WTC11 (cell line): ENCODE data around the gene NRIP2. TPM values are rescaled to one million over a fixed set of nuclear protein-coding genes. Genes with fewer than 3 reads are reported as not detected.
A peak's percentile ranks its signal among the peaks of the same experiment; 100 is the strongest.

Source experiments
- ATAC-seq: fragments of 200-7000 bp; cut with Tn5 transposase; 2 replicates; pipeline ENCODE4 v1.10.0; 2021; ENCODE audit warnings: mild to moderate bottlenecking, moderate library complexity
- CTCF ChIA-PET: fragments of 300-600 bp; sonication (Branson Sonifier 250); formaldehyde crosslinking; loops from one replicate; lab custom pipeline; 2021; ENCODE audit warnings: antibody characterized with exemption; lab: Charles Lee
- POLR2A ChIA-PET: fragments of 350-600 bp; sonication (Branson Sonifier 250); formaldehyde crosslinking; loops from one replicate; lab custom pipeline; 2021; ENCODE audit warnings: antibody characterized with exemption; lab: Charles Lee
- DNase-seq: peaks from one replicate; pipeline ENCODE4 v3.0.0; 2021; ENCODE audit warnings: low spot score
- H3K27ac Mint-ChIP-seq: 2 replicates; pipeline ENCODE4 v1.8.0; 2021; ENCODE audit warnings: mixed read lengths
- H3K27me3 Mint-ChIP-seq: 2 replicates; pipeline ENCODE4 v1.8.0; 2021; ENCODE audit warnings: low read depth, mild to moderate bottlenecking, moderate library complexity, mixed read lengths
- H3K36me3 Mint-ChIP-seq: 2 replicates; pipeline ENCODE4 v1.8.0; 2021; ENCODE audit warnings: mixed read lengths
- H3K4me1 Mint-ChIP-seq: 2 replicates; pipeline ENCODE4 v1.8.0; 2022; ENCODE audit warnings: mixed read lengths
- H3K4me3 Mint-ChIP-seq: 2 replicates; pipeline ENCODE4 v1.8.0; 2021; ENCODE audit warnings: mild to moderate bottlenecking, moderate library complexity, mixed read lengths
- H3K9me3 Mint-ChIP-seq: 2 replicates; pipeline ENCODE4 v1.8.0; 2021; ENCODE audit warnings: mixed read lengths
- ATF2 ChIP-seq: sonication (generic); formaldehyde crosslinking; IDR thresholded peaks from 2 replicates; pipeline ENCODE4 v1.8.1; 2022; ENCODE audit warnings: low read depth, missing genetic modification reagents, borderline replicate concordance
- ESRRA ChIP-seq: sonication (generic); formaldehyde crosslinking; IDR thresholded peaks from 2 replicates; pipeline ENCODE4 v1.8.1; 2022; ENCODE audit warnings: mild to moderate bottlenecking, missing genetic modification reagents, borderline replicate concordance
- FOXP1 ChIP-seq: sonication (generic); formaldehyde crosslinking; IDR thresholded peaks from 2 replicates; pipeline ENCODE4 v1.8.0; 2022; ENCODE audit warnings: missing genetic modification reagents, mild to moderate bottlenecking, moderate library complexity, borderline replicate concordance
- HMGA2 ChIP-seq: fragments of 250-450 bp; sonication (Bioruptor Pico); IDR thresholded peaks from 2 replicates; pipeline ENCODE4 v1.4.0; 2021; ENCODE audit warnings: mild to moderate bottlenecking, moderate library complexity
- HMGXB4 ChIP-seq: sonication (generic); formaldehyde crosslinking; IDR thresholded peaks from 2 replicates; pipeline ENCODE4 v1.8.1; 2023; ENCODE audit warnings: mild to moderate bottlenecking, moderate library complexity, missing genetic modification reagents
- IRF1 ChIP-seq: sonication (generic); formaldehyde crosslinking; IDR thresholded peaks from 2 replicates; pipeline ENCODE4 v1.8.0; 2023; ENCODE audit warnings: missing genetic modification reagents
- MLX ChIP-seq: sonication (generic); formaldehyde crosslinking; IDR thresholded peaks from 2 replicates; pipeline ENCODE4 v1.8.1; 2023; ENCODE audit warnings: mild to moderate bottlenecking, missing genetic modification reagents, moderate library complexity
- PRRX2 ChIP-seq: fragments of 250-450 bp; sonication (Bioruptor Pico); IDR thresholded peaks from 2 replicates; pipeline ENCODE4 v1.8.0; 2021; ENCODE audit warnings: mild to moderate bottlenecking
- RELA ChIP-seq: sonication (generic); formaldehyde crosslinking; IDR thresholded peaks from 2 replicates; pipeline ENCODE4 v1.8.1; 2022; ENCODE audit warnings: missing genetic modification reagents, mild to moderate bottlenecking, borderline replicate concordance
- USF1 ChIP-seq: sonication (generic); formaldehyde crosslinking; IDR thresholded peaks from 2 replicates; pipeline ENCODE4 v1.8.0; 2022; ENCODE audit warnings: mild to moderate bottlenecking, missing genetic modification reagents
- ZNF121 ChIP-seq: sonication (generic); formaldehyde crosslinking; IDR thresholded peaks from 2 replicates; pipeline ENCODE4 v1.8.0; 2023; ENCODE audit warnings: missing genetic modification reagents
- ZNF219 ChIP-seq: sonication (generic); formaldehyde crosslinking; IDR thresholded peaks from 2 replicates; pipeline ENCODE4 v1.8.0; 2023; ENCODE audit warnings: missing genetic modification reagents, mild to moderate bottlenecking, borderline replicate concordance
- ZNF396 ChIP-seq: fragments of 250-450 bp; sonication (Bioruptor Pico); IDR thresholded peaks from 2 replicates; pipeline ENCODE4 v1.8.0; 2021; ENCODE audit warnings: mild to moderate bottlenecking, moderate library complexity, borderline replicate concordance
- ZNF416 ChIP-seq: fragments of 250-450 bp; sonication (Bioruptor Pico); IDR thresholded peaks from 2 replicates; pipeline ENCODE4 v1.9.0; 2021; ENCODE audit warnings: mild to moderate bottlenecking, inconsistent platforms
- ZNF512 ChIP-seq: sonication (generic); formaldehyde crosslinking; IDR thresholded peaks from 2 replicates; pipeline ENCODE4 v1.8.1; 2022; ENCODE audit warnings: missing genetic modification reagents, borderline replicate concordance
- total RNA-seq: library from RNA; stranded (reverse); gene quantifications from 3 replicates; pipeline ENCODE4 v1.2.3, GENCODE V29; 2021
- TF ChIP-seq, protein P1 (sequence below): fragments of 200-600 bp; IDR thresholded peaks from 2 replicates; pipeline ENCODE4 v1.8.0; 2022; ENCODE audit warnings: antibody characterized with exemption
- TF ChIP-seq, protein P2 (sequence below): sonication (generic); formaldehyde crosslinking; IDR thresholded peaks from 2 replicates; pipeline ENCODE4 v1.8.0; 2022; ENCODE audit warnings: missing genetic modification reagents

Gene NRIP2
- total RNA-seq, 1 experiment from 2014 or later, result not detected

GRCh38 chr12:2855546-2855945 lies 20.7 kb upstream of the NRIP2 start (continued):
- TF ChIP-seq USF1 (no peak), HMGXB4 (no peak), RELA (CRISPR knock-in tag) (no peak), IRF1 (no peak), ESRRA (no peak), ZNF219 (CRISPR knock-in tag) (no peak), PRRX2 (CRISPR knock-in tag) (no peak), FOXP1 (no peak), HMGA2 (no peak)

DNA sequence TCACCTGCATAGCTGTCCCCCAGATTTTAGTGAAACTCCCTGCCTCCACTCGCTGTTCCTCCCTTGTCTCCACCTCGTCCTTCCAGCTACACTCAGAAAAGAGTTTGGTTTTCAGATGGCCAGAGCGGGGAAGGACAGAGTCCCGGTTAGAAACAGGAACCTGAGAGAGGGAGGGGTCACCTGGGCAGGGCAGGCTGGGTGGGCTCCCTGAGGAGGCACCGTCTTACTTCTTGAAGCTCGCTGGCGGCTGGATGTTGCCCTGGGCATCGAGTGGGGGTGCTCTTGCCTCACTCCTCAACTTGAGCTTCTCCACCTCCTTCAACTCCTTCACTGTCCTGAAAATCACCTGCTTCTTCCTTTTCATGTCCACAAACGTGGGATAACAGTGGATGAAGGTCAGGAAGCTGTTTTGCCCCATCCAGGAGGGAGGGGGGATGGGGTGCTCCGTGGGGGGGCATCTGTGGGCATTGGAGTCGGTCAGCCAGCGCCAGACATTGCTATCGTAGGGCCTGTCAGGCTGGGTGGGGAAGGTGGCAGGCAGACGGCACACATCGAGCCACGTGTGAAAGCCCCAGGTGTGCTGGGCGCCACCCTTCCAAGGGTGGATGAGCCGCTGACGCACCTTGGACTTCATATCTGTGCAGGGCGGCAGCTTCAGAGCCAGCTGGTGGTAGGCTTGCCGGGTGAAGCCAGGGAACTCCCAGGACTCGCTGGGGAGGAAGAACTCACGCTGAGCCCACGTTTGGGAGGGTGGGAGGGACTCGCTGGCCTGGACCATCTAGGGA lies 20.0 kb upstream of the NRIP2 start:
- H3K27ac Mint-ChIP-seq, result no peak overlapping the region
- no peak for DNase-seq
- ATAC-seq, result no peak
- POLR2A ChIA-PET, result no interaction called here
- H3K4me3 Mint-ChIP-seq, result no peak overlapping the region
- H3K36me3 Mint-ChIP-seq, result peaks cover 15% of the 10 kb centered on the region
- CTCF ChIA-PET, result interaction anchor here (0.7 to 3.4 kb wide), 18 partner anchors 9 to 221 kb away, joined by 3 to 50 read pairs (median 7); partner anchors contain the start of genes FOXM1, ITFG2 and RHNO1
- TF ChIP-seq MLX (CRISPR knock-in tag), result no peak
- no peak for TF ChIP-seq ZNF512 (CRISPR knock-in tag)
- TF ChIP-seq ZNF121 (CRISPR knock-in tag), result no peak
- H3K9me3 Mint-ChIP-seq, result no peaks in the 10 kb centered on the region
- H3K27me3 Mint-ChIP-seq, result no peaks in the 10 kb centered on the region; the same call in 1 of the 2 replicates
- H3K4me1 Mint-ChIP-seq, result peaks cover 3% of the 10 kb centered on the region; the same call in 1 of the 2 replicates

- TF ChIP-seq, protein P1, sequence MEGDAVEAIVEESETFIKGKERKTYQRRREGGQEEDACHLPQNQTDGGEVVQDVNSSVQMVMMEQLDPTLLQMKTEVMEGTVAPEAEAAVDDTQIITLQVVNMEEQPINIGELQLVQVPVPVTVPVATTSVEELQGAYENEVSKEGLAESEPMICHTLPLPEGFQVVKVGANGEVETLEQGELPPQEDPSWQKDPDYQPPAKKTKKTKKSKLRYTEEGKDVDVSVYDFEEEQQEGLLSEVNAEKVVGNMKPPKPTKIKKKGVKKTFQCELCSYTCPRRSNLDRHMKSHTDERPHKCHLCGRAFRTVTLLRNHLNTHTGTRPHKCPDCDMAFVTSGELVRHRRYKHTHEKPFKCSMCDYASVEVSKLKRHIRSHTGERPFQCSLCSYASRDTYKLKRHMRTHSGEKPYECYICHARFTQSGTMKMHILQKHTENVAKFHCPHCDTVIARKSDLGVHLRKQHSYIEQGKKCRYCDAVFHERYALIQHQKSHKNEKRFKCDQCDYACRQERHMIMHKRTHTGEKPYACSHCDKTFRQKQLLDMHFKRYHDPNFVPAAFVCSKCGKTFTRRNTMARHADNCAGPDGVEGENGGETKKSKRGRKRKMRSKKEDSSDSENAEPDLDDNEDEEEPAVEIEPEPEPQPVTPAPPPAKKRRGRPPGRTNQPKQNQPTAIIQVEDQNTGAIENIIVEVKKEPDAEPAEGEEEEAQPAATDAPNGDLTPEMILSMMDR, result peak; percentile 88
- no peak for TF ChIP-seq ZNF396 (CRISPR knock-in tag)
- TF ChIP-seq ATF2 (CRISPR knock-in tag), result no peak
- TF ChIP-seq ZNF416 (CRISPR knock-in tag), result no peak
- TF ChIP-seq, protein P2, sequence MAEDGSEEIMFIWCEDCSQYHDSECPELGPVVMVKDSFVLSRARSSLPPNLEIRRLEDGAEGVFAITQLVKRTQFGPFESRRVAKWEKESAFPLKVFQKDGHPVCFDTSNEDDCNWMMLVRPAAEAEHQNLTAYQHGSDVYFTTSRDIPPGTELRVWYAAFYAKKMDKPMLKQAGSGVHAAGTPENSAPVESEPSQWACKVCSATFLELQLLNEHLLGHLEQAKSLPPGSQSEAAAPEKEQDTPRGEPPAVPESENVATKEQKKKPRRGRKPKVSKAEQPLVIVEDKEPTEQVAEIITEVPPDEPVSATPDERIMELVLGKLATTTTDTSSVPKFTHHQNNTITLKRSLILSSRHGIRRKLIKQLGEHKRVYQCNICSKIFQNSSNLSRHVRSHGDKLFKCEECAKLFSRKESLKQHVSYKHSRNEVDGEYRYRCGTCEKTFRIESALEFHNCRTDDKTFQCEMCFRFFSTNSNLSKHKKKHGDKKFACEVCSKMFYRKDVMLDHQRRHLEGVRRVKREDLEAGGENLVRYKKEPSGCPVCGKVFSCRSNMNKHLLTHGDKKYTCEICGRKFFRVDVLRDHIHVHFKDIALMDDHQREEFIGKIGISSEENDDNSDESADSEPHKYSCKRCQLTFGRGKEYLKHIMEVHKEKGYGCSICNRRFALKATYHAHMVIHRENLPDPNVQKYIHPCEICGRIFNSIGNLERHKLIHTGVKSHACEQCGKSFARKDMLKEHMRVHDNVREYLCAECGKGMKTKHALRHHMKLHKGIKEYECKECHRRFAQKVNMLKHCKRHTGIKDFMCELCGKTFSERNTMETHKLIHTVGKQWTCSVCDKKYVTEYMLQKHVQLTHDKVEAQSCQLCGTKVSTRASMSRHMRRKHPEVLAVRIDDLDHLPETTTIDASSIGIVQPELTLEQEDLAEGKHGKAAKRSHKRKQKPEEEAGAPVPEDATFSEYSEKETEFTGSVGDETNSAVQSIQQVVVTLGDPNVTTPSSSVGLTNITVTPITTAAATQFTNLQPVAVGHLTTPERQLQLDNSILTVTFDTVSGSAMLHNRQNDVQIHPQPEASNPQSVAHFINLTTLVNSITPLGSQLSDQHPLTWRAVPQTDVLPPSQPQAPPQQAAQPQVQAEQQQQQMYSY (CRISPR knock-in tag), result 0 out of 2 replicates have a peak, but pooled peaks have one; percentile 27
- H3K4me1 Mint-ChIP-seq, result peaks cover 3% of the 10 kb centered on the region; the same call in 1 of the 2 replicates
- DNase-seq, result peak; percentile 95
- no peak overlapping the region for H3K27ac Mint-ChIP-seq
- H3K27me3 Mint-ChIP-seq, result no peaks in the 10 kb centered on the region; the same call in 1 of the 2 replicates
- H3K4me3 Mint-ChIP-seq, result no peak overlapping the region
- CTCF ChIA-PET, result interaction anchor here (0.6 to 3.4 kb wide), 48 partner anchors 8 to 422 kb away, joined by 3 to 50 read pairs (median 5); partner anchors contain the start of genes FOXM1, ITFG2, RHNO1 and TULP3
- H3K36me3 Mint-ChIP-seq, result peaks cover 5% of the 10 kb centered on the region
- ATAC-seq, result peak; percentile 93
- no peaks in the 10 kb centered on the region for H3K9me3 Mint-ChIP-seq
- POLR2A ChIA-PET, result interaction anchor here (0.8 to 0.9 kb wide), 2 partner anchors 8 to 91 kb away, joined by 4 to 5 read pairs; no protein-coding TSS in a partner anchor
These were observed 18.8 kb upstream of the NRIP2 start for GRCh38 chr12:2853626-2854025.
